ENCODE results near the gene ZBTB46. TPM values are rescaled to one million over a fixed set of nuclear protein-coding genes. Genes with fewer than 3 reads are reported as not detected.

The ZBTB46 gene
- total and polyA plus RNA-seq, 2 experiments from 2014 or later = 2.0 to 4.0 TPM

GRCh38 chr20:63740070-63740626 is 90.9 kb downstream of the ZBTB46 start:
- H3K4me3 ChIP-seq = peak overlapping the region; percentile 62
- H3K27ac ChIP-seq = peak overlapping the region; percentile 98
- TF ChIP-seq EZH2 (IDR thresholded peaks at IDR 0.05; ENCODE audit: borderline replicate concordance) = no peak
- TF ChIP-seq, protein P1, sequence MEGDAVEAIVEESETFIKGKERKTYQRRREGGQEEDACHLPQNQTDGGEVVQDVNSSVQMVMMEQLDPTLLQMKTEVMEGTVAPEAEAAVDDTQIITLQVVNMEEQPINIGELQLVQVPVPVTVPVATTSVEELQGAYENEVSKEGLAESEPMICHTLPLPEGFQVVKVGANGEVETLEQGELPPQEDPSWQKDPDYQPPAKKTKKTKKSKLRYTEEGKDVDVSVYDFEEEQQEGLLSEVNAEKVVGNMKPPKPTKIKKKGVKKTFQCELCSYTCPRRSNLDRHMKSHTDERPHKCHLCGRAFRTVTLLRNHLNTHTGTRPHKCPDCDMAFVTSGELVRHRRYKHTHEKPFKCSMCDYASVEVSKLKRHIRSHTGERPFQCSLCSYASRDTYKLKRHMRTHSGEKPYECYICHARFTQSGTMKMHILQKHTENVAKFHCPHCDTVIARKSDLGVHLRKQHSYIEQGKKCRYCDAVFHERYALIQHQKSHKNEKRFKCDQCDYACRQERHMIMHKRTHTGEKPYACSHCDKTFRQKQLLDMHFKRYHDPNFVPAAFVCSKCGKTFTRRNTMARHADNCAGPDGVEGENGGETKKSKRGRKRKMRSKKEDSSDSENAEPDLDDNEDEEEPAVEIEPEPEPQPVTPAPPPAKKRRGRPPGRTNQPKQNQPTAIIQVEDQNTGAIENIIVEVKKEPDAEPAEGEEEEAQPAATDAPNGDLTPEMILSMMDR (IDR thresholded peaks at IDR 0.05; ENCODE audit: poor library complexity) = no peak
- no peak for TF ChIP-seq EZH2phosphoT487 (IDR thresholded peaks at IDR 0.05; ENCODE audit: low read depth, severe bottlenecking, unreplicated experiment)
- DNase-seq (ENCODE audit: low spot score) = peak; percentile 86
- peaks cover 6% of the 10 kb centered on the region for H3K79me2 ChIP-seq
- no peaks in the 10 kb centered on the region for H4K20me1 ChIP-seq (ENCODE audit: insufficient read depth, poor library complexity, severe bottlenecking)
- H3K9me3 ChIP-seq (ENCODE audit: low read depth) = no peaks in the 10 kb centered on the region
- no peaks in the 10 kb centered on the region for H3K27me3 ChIP-seq
- peaks cover 31% of the 10 kb centered on the region for H3K4me1 ChIP-seq (ENCODE audit: insufficient read depth)
- H3K4me2 ChIP-seq = peak overlapping the region; percentile 95
- H3K36me3 ChIP-seq (replicated peaks; ENCODE audit: insufficient read depth, low read depth) = no peaks in the 10 kb centered on the region
- H2AFZ ChIP-seq = peak overlapping the region; percentile 76
- WGBS (ENCODE audit: low lambda C conversion rate, missing lambda C conversion rate) = 0% methylated on average over 9 of the region's 80 CpGs
- H3K9me2 ChIP-seq (replicated peaks; ENCODE audit: insufficient read depth) = no peaks in the 10 kb centered on the region

- DNase-seq (ENCODE audit: low spot score) = peak; percentile 96
- peaks cover 31% of the 10 kb centered on the region for H3K4me1 ChIP-seq (ENCODE audit: insufficient read depth)
- H4K20me1 ChIP-seq (ENCODE audit: insufficient read depth, poor library complexity, severe bottlenecking) = no peaks in the 10 kb centered on the region
- 1% methylated on average over 15 of the region's 136 CpGs for WGBS (ENCODE audit: low lambda C conversion rate, missing lambda C conversion rate)
- H3K9me2 ChIP-seq (replicated peaks; ENCODE audit: insufficient read depth) = no peaks in the 10 kb centered on the region
- peaks cover 6% of the 10 kb centered on the region for H3K79me2 ChIP-seq
- no peaks in the 10 kb centered on the region for H3K27me3 ChIP-seq
- H3K9me3 ChIP-seq (ENCODE audit: low read depth) = no peaks in the 10 kb centered on the region
- H3K4me3 ChIP-seq = peak within 1 kb of the TSS; percentile 64
- H3K36me3 ChIP-seq (replicated peaks; ENCODE audit: insufficient read depth, low read depth) = no peaks in the 10 kb centered on the region
- H3K4me2 ChIP-seq = peak within 1 kb of the TSS; percentile 99
- TF ChIP-seq EZH2phosphoT487 (IDR thresholded peaks at IDR 0.05; ENCODE audit: low read depth, severe bottlenecking, unreplicated experiment) (no peak), EZH2 (IDR thresholded peaks at IDR 0.05; ENCODE audit: borderline replicate concordance) (no peak)
- TF ChIP-seq, protein P1 (IDR thresholded peaks at IDR 0.05; ENCODE audit: poor library complexity) = no peak
- H3K27ac ChIP-seq = peak within 1 kb of the TSS; percentile 98
- peak within 1 kb of the TSS; percentile 76 for H2AFZ ChIP-seq
These were observed 91.7 kb downstream of the ZBTB46 start, which contains the start of gene SLC2A4RG for GRCh38 chr20:63739130-63740069. Gene SLC2A4RG (plus strand): TSS chr20:63739776. CDS start chr20:63739913, 137 bp downstream.

GRCh38 chr20:63738687-63739129 is 92.4 kb downstream of the ZBTB46 start:
- peak; percentile 81 for DNase-seq (ENCODE audit: low spot score)
- H3K4me1 ChIP-seq (ENCODE audit: insufficient read depth) = peaks cover 31% of the 10 kb centered on the region
- H3K4me3 ChIP-seq = peak overlapping the region; percentile 64

More at GRCh38 chr20:63738687-63739129, 92.4 kb downstream of the ZBTB46 start:
- no peaks in the 10 kb centered on the region for H3K36me3 ChIP-seq (replicated peaks; ENCODE audit: insufficient read depth, low read depth)
- TF ChIP-seq EZH2phosphoT487 (IDR thresholded peaks at IDR 0.05; ENCODE audit: low read depth, severe bottlenecking, unreplicated experiment) = no peak
- no peak for TF ChIP-seq EZH2 (IDR thresholded peaks at IDR 0.05; ENCODE audit: borderline replicate concordance)
- TF ChIP-seq, protein P1 (IDR thresholded peaks at IDR 0.05; ENCODE audit: poor library complexity) = no peak
- H2AFZ ChIP-seq = peak overlapping the region; percentile 60
- H3K9me2 ChIP-seq (replicated peaks; ENCODE audit: insufficient read depth) = no peaks in the 10 kb centered on the region
- H3K27me3 ChIP-seq = no peaks in the 10 kb centered on the region
- peak overlapping the region; percentile 90 for H3K27ac ChIP-seq
- WGBS (ENCODE audit: low lambda C conversion rate, missing lambda C conversion rate) = 27% methylated on average over 18 of the region's 26 CpGs
- H3K4me2 ChIP-seq = peak overlapping the region; percentile 99
- H4K20me1 ChIP-seq (ENCODE audit: insufficient read depth, poor library complexity, severe bottlenecking) = no peaks in the 10 kb centered on the region
- no peaks in the 10 kb centered on the region for H3K9me3 ChIP-seq (ENCODE audit: low read depth)
- H3K79me2 ChIP-seq = peaks cover 6% of the 10 kb centered on the region

Measured in hepatocyte (in vitro differentiated cells).